Islet of Langerhans (tissue), 1 donor: Measurements from ENCODE around the gene AP2M1.
"Not testable (repeated sequence)": the region's sequence is repeated elsewhere in the genome, so short reads cannot be mapped to it uniquely, and the experiment has no call there.

ENCODE experiments used
- FAIRE-seq: peaks from one replicate; lab custom pipeline; 2011; peaks lifted over from hg19 to GRCh38; lab: Jason Lieb, UNC

Gene AP2M1

DNA sequence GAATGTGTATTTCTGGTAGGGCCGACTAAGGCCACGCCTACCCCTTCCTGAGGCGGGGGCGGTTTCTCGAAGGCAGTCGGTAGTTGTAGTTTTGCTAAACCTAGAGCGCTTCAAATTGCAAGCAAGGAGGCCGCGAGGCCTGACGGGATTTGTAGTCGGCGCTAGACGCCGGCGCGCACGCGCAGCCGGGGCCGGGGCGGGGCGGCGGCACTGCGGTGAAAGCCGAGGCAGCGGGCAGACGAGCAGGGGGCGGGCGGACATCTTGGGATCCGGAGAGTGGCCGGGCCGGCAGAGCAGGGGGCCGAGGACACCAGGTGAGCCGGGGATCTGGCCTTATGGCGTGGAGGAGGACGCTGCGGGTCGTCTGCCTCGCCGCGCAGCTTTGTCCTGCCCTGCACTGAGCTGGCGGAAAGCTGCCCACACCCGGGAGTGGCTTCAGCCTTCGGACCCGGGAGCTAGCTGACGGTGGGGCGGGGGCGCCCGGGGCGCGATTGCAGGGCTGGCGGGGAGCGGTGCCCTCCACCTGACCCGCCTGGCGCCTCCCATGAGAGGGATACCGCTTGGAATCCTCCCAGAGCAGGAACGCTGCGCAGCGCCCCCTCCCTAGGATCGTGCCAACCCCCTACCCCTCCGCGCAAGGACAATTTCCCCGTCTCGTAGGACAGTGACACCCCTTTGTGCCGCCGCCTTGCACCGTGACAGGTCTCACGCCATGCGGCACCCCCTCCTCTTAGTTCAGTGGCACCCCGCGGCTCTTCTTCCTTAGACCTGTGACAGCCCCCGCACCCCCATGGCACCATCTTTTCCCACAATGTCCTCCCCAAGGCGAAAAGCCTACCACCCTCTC is at the start of gene AP2M1:
AP2M1 (plus strand) TSS at position 210 of the 847 bp plus-strand sequence. CDS start 2,139 bp downstream, outside the sequence.
- FAIRE-seq, result no peak

DNA sequence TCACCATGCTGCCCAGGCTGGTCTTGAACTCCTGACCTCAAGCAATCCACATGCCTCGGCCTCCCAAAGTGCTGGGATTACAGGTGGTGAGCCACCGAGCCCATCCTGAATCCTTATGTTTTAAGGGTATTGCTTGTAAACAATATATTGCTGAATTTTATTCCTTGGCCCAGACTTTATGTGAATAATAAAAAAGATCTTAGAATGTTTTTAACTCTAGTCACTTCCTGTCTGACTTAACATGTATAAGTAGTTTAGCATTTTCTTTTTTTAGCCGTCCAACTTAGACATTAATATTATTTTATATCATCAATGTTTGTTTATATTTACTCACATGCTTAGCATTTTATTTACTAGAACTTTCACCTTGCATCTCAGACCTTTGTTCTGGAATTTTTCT is 48.6 kb upstream of the AP2M1 start:
- no peak for FAIRE-seq

- FAIRE-seq, result no peak
Measured at GRCh38 chr3:184129012-184129411, 45.6 kb upstream of the AP2M1 start.

DNA sequence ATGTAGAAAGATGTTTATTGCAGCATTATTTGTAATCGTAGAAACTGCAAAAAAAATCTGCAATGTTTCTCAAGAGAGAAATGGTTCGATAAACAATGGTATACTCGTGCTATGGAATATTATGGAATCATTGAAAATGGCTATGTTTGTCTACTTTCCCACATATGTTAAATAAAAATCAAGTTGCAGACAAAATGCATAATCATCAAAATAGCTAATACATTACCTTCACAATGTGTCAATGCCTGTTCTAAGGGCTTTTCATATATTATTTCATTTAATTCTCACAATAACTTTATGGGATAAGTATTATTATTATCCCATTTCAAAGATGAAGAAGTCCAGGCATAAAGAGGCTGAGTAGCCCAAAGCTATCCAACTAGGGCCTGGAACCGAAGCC is 41.7 kb upstream of the AP2M1 start:
- FAIRE-seq, result no peak

- FAIRE-seq, result no peak
Measured at GRCh38 chr3:184133840-184134745, 40.6 kb upstream of the AP2M1 start.

DNA sequence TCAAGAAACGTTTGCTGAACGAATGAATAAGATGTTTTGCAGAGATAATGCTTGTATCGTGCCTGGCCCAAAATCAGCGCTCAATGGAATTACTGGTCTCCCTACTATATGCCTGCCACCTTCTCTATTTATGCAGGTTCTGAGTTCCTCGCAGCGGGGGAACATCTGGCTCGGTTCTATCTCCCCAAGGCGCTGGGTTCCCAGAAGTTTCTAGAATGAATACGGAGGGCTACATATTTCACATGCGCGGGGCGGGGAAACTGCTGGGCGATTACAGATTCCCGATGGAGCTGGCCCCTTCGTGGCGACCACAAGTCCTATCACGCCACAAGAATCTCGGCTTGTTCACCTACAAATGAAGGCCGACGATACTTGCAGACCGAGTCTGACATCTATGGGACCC is 39.9 kb upstream of the AP2M1 start:
- no peak for FAIRE-seq

- FAIRE-seq, result no peak
Measured at GRCh38 chr3:184135149-184135910, 39.3 kb upstream of the AP2M1 start, which contains the start of gene EIF2B5. TSS of gene EIF2B5 (plus strand) at chr3:184135358. CDS start at chr3:184135386, 28 bp downstream.

DNA sequence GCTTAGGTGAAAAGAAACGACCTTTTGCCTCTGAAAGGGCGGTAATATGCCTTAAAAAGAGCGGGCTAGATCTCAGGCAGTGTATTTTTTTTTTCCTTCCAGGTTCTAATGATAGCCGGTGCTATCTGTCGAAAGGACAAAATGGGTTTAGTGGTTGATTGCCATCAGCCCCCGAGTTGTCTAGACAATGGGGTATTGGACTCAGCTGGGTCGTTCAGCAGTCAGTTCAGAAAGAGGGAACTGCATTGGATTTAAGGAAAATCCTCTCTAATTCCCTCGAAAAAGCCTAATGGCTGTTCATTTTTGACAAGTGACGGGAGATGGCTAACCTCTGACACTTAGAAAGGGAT is 38.8 kb upstream of the AP2M1 start:
- FAIRE-seq, result no peak

- FAIRE-seq, result no peak
Measured at GRCh38 chr3:184140436-184140835, 34.2 kb upstream of the AP2M1 start.

DNA sequence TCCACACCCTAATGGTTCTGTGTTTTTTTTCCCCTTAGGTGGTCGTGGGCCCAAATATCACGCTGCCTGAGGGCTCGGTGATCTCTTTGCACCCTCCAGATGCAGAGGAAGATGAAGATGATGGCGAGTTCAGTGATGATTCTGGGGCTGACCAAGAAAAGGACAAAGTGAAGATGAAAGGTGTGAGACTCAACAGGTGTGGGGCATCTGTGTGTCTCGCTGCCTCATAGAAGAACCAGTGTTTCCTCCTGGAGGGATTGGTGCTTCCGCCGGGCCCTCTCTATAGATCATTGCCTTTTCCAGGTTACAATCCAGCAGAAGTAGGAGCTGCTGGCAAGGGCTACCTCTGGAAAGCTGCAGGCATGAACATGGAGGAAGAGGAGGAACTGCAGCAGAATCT is 32.5 kb upstream of the AP2M1 start:
- no peak for FAIRE-seq

DNA sequence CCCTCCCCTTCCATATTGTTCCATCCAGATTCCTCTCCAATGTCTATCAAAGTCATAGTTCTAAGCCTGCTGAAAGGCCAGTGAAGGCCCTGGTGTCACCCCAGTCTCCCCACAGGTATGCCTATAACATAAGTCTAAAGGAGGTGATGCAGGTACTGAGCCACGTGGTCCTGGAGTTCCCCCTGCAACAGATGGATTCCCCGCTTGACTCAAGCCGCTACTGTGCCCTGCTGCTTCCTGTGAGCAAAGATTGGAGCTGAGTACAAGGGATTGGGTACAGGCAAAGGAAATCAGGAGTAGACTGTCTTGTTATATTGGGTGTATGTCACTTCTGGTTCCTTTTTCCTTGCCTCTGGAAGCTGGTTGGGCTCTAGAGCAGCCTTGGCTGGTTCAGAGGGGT is 31.3 kb upstream of the AP2M1 start:
- no peak for FAIRE-seq

- FAIRE-seq, result no peak
Measured at GRCh38 chr3:184144505-184144904, 30.1 kb upstream of the AP2M1 start.

GRCh38 chr3:184145111-184145524 is 29.5 kb upstream of the AP2M1 start:
- FAIRE-seq, result peak; percentile 97

DNA sequence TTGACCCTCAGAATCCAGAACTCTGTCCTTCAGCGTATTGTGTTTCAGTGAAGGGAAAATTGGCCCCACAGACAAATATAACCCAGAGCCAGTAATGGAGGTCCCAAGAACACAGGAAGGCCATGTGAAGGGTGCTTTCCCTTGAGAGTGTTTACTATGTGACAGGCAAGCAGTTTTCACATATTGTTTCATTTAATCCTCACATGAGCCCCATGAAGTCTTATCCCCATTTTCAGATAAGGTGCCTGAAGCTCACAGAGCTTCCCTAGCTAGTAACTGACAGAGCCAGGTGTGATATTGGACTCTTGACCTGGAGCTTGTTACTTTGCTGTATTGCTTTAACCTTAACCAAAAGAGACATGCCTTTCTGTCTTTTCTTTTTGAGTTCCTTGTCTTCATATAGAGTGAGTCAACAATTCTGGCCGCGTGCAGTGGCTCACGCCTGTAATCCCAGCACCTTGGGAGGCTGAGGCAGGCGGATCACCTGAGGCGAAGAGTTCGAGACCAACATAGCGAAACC is 28.8 kb upstream of the AP2M1 start:
- FAIRE-seq, result no peak

DNA sequence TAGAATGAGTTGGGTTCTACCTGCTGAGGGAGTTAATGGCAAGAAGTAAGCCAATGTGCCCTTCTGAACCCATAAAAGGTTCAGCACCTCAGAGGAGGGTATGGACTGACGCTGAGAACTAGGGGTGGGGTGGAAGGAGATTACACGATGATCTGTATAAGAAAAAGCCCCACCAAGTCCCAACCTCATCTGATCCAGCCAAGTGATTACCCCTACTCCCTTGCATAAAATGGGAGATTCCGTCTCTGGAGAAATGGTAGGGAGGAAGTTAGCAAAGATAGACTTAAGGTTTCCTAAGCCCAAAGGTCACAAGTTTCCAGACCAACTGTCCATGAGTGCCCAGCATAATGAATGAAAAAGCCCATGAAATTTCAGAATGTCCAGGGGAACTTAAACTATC is 26.6 kb upstream of the AP2M1 start:
- no peak for FAIRE-seq

DNA sequence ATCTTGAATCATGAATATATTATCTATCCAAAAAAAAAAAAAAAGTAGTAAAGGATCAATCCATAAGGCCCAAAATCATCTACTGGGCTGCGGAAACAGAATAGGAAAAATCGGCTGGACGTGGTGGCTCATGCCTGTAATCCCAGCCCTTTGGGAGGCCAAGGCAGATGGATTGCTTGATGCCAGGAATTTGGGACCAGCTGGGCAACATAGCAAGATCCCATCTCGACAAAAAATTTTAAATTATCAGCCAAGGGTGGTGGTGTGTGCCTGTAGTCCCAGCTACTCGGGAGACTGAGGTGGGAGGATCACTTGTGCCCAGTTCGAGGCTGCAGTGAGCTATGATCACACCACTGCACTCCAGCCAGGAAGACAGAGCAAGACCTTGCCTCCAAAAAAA is 25.5 kb upstream of the AP2M1 start:
- no peak for FAIRE-seq

DNA sequence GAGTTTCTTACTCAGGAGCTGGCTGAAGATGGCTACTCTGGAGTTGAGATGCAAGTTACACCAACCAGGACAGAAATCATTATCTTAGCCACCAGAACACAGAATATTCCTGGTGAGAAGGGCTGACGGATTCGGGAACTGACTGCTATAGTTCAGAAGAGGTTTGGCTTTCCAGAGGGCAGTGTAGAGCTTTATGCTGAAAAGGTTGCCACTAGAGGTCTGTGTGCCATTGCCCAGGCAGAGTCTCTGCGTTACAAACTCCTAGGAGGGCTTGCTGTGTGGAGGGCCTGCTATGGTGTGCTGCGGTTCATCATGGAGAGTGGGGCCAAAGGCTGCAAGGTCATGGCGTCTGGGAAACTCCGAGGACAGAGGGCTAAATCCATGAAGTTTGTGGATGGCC is 24.9 kb upstream of the AP2M1 start:
- FAIRE-seq, result not testable (repeated sequence)

- no peak for FAIRE-seq
Measured at GRCh38 chr3:184154885-184155643, 19.6 kb upstream of the AP2M1 start, which contains the start of gene DVL3. TSS of gene DVL3 (plus strand) at chr3:184155377. CDS start at chr3:184155636, 259 bp downstream.

- FAIRE-seq, result no peak
Measured at GRCh38 chr3:184155644-184156521, 18.8 kb upstream of the AP2M1 start.

GRCh38 chr3:184156522-184156955 is 18.1 kb upstream of the AP2M1 start:
- FAIRE-seq, result no peak
